ENCODE measurements around the gene PLIN4. TPM values are rescaled to one million over a fixed set of nuclear protein-coding genes. Genes with fewer than 3 reads are reported as not detected.

Gene PLIN4
- total RNA-seq, 2 donors from 2014 or later = 0.47 to 6.3 TPM

DNA sequence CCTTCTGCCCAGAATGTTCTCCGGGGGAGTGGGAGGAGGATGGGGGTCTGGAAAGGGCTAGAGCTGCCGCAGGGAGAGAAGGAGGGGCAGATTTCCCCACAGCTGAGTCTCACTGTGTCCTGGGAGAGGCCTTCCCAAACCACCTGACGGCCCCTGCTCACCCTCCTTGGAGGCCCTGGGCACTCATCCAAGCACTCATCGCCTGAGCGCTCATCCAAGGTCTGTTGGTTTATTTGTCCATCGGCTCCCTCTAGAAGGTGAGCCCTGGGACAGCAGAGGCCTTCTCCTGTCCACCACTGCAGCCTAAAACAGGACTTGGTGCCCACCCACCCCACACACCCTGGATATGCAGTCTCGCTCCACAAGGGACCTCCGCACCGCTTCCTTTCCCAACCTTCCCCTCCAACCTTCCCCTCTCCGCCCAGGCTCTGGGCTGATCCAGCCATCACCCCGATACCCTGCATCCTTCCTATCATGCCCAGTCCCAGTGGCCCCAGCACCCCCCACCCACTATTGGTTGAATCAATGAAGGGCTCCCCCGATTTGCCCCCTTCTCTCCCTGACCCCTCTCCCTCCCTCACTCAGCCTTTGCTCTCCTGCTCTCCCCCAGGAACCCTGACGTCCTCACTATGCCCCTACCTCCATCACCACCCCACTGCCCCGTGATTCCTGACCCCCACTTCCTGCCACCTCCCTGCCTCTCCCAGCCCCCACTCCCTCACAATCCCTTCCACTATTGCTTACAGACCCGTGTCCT is 62.4 kb downstream of the PLIN4 start:
- peaks cover 6% of the 10 kb centered on the region for H3K4me1 ChIP-seq
- peak overlapping the region; percentile 63 to 81 for H3K9ac ChIP-seq (ENCODE audit: low read depth in 2 of 2, low read length in 2 of 2)

DNA sequence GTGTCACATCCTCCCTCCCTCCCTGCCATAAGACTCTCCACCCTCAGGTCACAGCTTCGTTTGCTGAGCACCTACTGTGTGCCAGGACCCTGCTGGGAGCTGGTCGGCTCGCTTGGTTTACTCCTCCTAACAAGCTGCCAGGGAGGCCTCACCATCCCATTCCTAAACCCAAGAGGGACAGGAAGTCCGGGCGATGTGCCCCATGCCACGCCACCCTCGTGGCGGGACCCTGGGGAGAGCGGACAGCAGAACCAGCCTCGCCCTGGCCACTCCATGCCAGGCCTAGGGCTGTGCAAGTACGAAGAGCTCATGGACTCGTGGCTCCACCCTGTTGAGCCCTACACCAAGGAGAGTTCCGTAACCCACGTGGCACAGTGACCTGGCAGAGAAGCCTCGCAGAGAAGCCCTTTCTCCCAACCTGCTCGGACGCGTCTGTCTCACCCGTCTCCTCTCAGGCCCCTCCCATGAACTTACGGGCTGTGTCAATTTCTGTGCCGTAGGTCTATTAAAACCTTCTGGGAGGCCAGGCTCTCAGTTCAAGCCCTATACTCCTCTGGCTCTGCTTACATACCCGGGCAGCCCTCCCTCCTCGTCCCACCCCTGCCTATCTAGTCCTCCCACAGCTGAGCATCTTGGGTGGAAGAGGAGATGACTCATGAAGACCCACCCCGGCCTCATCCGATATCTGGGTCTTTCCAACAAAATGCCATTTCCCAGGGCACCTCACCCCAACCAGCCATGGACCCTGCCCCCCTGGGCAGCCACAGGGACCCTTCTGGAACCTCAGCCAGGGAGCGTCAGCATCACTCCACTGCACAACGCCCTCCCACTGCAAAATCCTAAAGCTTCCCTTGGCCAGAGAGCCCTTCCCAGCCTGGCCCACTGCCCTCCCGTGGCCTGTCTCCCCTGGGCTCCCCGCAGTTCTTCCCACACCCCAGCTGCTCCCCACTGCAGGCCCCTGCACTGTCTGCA is 63.3 kb downstream of the PLIN4 start:
- H3K4me1 ChIP-seq = peaks cover 6% of the 10 kb centered on the region
- no peaks in the 10 kb centered on the region for H3K9me3 ChIP-seq
- TF ChIP-seq, protein P1, sequence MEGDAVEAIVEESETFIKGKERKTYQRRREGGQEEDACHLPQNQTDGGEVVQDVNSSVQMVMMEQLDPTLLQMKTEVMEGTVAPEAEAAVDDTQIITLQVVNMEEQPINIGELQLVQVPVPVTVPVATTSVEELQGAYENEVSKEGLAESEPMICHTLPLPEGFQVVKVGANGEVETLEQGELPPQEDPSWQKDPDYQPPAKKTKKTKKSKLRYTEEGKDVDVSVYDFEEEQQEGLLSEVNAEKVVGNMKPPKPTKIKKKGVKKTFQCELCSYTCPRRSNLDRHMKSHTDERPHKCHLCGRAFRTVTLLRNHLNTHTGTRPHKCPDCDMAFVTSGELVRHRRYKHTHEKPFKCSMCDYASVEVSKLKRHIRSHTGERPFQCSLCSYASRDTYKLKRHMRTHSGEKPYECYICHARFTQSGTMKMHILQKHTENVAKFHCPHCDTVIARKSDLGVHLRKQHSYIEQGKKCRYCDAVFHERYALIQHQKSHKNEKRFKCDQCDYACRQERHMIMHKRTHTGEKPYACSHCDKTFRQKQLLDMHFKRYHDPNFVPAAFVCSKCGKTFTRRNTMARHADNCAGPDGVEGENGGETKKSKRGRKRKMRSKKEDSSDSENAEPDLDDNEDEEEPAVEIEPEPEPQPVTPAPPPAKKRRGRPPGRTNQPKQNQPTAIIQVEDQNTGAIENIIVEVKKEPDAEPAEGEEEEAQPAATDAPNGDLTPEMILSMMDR (IDR thresholded peaks at IDR 0.05) = no peak
- H3K27me3 ChIP-seq = no peaks in the 10 kb centered on the region
- no peak overlapping the region for H3K4me3 ChIP-seq
- no peak overlapping the region for H3K27ac ChIP-seq
- intact Hi-C loops (cut with DNase I) = loop anchor here (10.0 kb wide), 1 partner anchor 50 kb away; the partner anchor contains the start of genes CHAF1A and SH3GL1
- DNase-seq = no peak
- H3K36me3 ChIP-seq = peaks cover 15% of the 10 kb centered on the region
- H3K9ac ChIP-seq (ENCODE audit: low read depth in 2 of 2, low read length in 2 of 2) = peak overlapping the region in 1 of 2 donors; percentile 50

More for the DNA sequence above, 62.4 kb downstream of the PLIN4 start:
- no peaks in the 10 kb centered on the region for H3K27me3 ChIP-seq
- intact Hi-C loops (cut with DNase I) = loop anchor here (10.0 kb wide), 1 partner anchor 51 kb away; the partner anchor contains the start of genes CHAF1A and SH3GL1
- DNase-seq = no peak
- no peaks in the 10 kb centered on the region for H3K9me3 ChIP-seq
- H3K36me3 ChIP-seq = peaks cover 15% of the 10 kb centered on the region
- peak overlapping the region; percentile 63 for H3K4me3 ChIP-seq
- TF ChIP-seq, protein P1 (IDR thresholded peaks at IDR 0.05) = no peak
- no peak overlapping the region for H3K27ac ChIP-seq

DNA sequence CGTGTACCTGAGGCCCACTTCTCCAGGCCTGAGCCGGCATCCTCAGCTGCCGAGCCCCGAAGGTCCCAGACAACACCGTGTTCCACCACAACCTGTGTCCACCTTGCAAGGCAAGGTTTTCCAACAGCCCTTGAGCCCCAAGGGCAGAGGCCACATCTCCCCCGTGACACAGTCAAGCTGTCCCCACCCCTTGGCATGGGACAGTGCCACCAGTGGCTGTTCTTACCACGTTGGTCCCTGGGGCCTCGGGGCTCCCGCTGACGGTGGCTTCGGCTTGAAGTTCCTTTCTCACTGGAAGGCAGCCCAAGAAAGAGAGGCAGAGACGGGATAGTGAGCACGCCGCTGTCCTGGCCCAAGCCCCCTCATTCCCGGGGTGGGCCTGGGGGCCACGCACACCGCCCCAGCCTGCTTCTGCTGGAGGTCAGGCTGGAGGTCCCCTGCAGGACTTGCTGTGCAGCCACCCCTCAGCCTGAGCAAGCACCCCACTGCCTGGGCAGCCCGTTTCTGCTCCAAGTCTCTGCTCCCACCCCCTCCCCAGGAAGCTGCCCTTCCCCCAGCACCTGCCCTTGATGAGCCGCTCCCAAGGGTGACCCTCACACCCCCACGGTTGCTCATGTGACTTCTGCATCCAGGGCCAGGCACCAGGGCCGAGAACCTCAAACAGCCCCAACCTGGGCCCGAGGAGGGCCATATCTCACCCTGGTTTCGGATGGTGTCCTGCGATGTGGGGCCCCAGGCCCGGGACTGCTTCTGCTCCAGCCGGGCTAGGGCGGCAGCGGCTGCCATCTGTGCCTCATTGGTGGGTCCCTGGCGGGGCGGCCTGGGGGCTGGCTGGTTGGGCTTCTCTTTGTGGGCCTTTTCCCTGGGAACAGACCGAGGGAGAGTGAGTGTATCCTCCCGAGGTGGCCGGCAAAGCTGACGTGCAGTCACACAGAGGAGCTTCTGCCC is 64.8 kb downstream of the PLIN4 start:
- no peak for DNase-seq
- intact Hi-C loops (cut with DNase I) = loop anchor here (10.0 kb wide), 1 partner anchor 49 kb away; the partner anchor contains the start of genes CHAF1A and SH3GL1
- H3K27me3 ChIP-seq = no peaks in the 10 kb centered on the region
- H3K36me3 ChIP-seq = peaks cover 28% of the 10 kb centered on the region
- no peak overlapping the region for H3K4me3 ChIP-seq
- no peak overlapping the region for H3K27ac ChIP-seq
- H3K9ac ChIP-seq (ENCODE audit: low read depth in 2 of 2, low read length in 2 of 2) = no peak overlapping the region
- TF ChIP-seq, protein P1 (IDR thresholded peaks at IDR 0.05) = no peak
- H3K9me3 ChIP-seq = no peaks in the 10 kb centered on the region
- peaks cover 6% of the 10 kb centered on the region for H3K4me1 ChIP-seq

DNA sequence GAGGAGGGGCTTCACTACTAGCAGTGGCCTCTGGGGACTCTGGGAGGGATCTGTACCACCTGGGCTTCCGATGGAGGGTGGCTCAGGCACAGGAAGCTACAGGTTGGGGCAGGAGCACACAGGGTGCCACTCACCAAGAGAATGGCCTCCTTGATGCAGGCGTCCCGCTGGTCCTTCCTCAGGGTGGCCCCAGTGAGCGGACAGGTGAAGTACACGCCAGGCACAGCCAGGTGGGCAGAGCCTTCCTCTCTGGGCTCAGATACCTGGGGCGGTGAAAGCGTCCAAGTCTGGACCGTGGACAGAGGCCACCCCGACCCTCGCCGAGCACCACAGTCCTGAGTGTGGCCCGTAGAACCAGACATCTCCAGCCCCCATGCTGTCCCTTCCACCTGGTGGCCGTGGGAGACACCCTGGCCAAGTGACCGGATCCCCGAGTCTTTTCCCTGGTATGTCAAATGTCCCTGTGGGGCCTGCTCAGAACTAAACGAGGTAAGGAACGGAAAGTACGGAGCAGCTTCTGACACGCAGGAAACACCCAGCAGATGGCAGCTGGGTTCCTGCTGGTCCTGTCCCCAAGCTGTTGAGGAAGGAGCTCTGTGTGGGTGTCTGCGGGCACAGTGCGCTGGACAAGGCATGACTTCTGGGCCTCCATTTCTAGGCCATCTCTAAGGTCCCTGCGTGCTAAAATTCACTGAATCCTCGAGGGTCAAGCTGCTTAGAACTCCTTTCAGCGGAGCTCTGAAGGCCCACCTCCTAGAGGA is 65.9 kb downstream of the PLIN4 start:
- intact Hi-C loops (cut with DNase I) = loop anchor here (10.0 kb wide), 1 partner anchor 48 kb away; the partner anchor contains the start of genes CHAF1A and SH3GL1
- DNase-seq = no peak
- Histone ChIP-seq H3K9me3 (no peaks in the 10 kb centered on the region), H3K27me3 (no peaks in the 10 kb centered on the region), H3K27ac (no peak overlapping the region), H3K4me3 (no peak overlapping the region), H3K36me3 (peaks cover 30% of the 10 kb centered on the region), H3K9ac (ENCODE audit: low read depth in 2 of 2, low read length in 2 of 2) (no peak overlapping the region), H3K4me1 (peaks cover 6% of the 10 kb centered on the region)
- TF ChIP-seq, protein P1 (IDR thresholded peaks at IDR 0.05) = no peak

Other genes with a start within 250 kb of the PLIN4 start
- 10 to 100 TPM; 16.8 to 19.3 TPM for gene SHD, start 239.2 kb downstream of the PLIN4 start, total RNA-seq
- gene TMIGD2, start 216.1 kb downstream of the PLIN4 start, total RNA-seq = under 1 TPM in 1 of 2 donors, not detected in 1; 0.74 TPM
- gene FSD1, start 213.9 kb downstream of the PLIN4 start, total RNA-seq = 1 to 10 TPM in 1 of 2 donors, under 1 TPM in 1; 0.98 to 2.4 TPM
- 100 to 1,000 TPM; 197 to 218 TPM for gene STAP2, start 179.7 kb downstream of the PLIN4 start, total RNA-seq
- gene MPND, start 174.9 kb downstream of the PLIN4 start, total RNA-seq = 10 to 100 TPM; 38.0 to 63.2 TPM
- gene SH3GL1, start 117.9 kb downstream of the PLIN4 start, total RNA-seq = 10 to 100 TPM; 54.0 to 66.6 TPM
- gene CHAF1A, start 115.8 kb downstream of the PLIN4 start, total RNA-seq = 10 to 100 TPM; 15.6 to 53.2 TPM
- gene UBXN6, start 60.7 kb downstream of the PLIN4 start, total RNA-seq = 10 to 100 TPM; 84.9 to 96.7 TPM
- gene HDGFL2, start 46.2 kb downstream of the PLIN4 start, total RNA-seq = 10 to 100 TPM; 32.7 to 55.0 TPM
- 1 to 10 TPM; 2.0 to 3.5 TPM for gene PLIN5, start 16.7 kb upstream of the PLIN4 start, total RNA-seq
- gene LRG1, start 21.6 kb upstream of the PLIN4 start, total RNA-seq = 10 to 100 TPM; 24.4 to 26.0 TPM
- 1 to 10 TPM; 1.3 to 5.6 TPM for gene SEMA6B, start 41.2 kb upstream of the PLIN4 start, total RNA-seq
- gene TNFAIP8L1, start 121.0 kb upstream of the PLIN4 start, total RNA-seq = 10 to 100 TPM; 14.2 to 24.1 TPM
- 100 to 1,000 TPM; 108 to 182 TPM for gene MYDGF, start 151.9 kb upstream of the PLIN4 start, total RNA-seq
- gene DPP9, start 205.4 kb upstream of the PLIN4 start, total RNA-seq = 100 to 1,000 TPM in 1 of 2 donors, 10 to 100 TPM in 1; 56.3 to 100 TPM